ENCODE measurements around the gene UBR3.
"Not testable (repeated sequence)": the region's sequence is repeated elsewhere in the genome, so short reads cannot be mapped to it uniquely, and the experiment has no call there.

Gene UBR3

GRCh38 chr2:170095380-170095779 is 268.1 kb downstream of the UBR3 start:
- no peak for DNase-seq

- no peak for DNase-seq
Observed at GRCh38 chr2:170098626-170099312, 271.5 kb downstream of the UBR3 start.

DNA sequence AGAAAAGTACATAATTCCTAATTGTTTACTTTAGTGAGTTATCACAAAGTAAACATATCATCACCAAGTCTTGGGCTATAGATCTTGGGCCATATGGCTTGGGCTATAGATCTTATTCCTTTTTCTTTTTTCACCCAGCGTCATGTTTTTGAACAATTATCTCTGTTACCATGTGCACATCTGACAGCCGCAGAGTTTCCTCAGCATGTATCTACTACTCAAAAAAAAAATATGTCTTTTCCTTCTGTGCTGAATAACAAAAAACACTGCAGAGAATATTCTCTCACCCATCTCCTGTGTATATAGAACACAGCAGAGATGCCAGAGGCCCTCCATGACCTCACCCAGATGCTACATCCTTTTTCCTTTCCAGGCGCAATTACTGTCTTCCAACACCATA is 274.5 kb downstream of the UBR3 start:
- no peak for DNase-seq

DNA sequence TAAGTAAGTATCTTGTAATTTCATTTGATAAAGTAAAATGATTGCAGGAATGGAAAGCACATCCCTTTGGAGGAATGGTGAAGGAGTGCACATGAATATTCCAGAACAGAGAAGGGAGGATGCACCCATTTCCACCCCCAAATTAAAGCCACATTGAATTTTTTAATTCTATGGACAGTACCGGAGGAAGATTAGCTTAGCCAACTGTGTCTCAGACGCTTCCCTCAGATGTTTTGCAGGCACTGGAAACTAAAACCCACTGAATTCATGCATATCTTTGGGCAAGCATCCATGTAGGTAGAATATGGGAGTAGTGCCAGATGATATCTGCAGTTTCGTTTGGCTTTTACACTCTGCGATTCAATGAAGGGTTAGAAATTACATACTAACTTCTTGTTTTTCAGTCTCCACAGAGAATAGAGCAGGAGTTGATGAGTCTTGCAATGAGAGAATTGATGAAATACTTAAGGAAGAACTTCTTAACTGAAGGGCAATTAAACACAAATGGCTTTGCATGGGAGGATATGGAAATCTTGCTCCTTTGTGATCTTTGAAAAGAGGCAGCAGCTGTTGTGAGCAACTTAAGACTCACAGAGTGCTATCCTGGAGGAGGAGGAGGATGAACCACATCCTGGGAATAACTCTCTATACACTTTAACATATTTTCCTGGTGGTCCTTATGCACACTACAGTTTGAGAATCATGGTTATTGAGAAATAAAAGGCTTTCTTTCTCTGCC is 279.0 kb downstream of the UBR3 start:
- no peak for DNase-seq

DNA sequence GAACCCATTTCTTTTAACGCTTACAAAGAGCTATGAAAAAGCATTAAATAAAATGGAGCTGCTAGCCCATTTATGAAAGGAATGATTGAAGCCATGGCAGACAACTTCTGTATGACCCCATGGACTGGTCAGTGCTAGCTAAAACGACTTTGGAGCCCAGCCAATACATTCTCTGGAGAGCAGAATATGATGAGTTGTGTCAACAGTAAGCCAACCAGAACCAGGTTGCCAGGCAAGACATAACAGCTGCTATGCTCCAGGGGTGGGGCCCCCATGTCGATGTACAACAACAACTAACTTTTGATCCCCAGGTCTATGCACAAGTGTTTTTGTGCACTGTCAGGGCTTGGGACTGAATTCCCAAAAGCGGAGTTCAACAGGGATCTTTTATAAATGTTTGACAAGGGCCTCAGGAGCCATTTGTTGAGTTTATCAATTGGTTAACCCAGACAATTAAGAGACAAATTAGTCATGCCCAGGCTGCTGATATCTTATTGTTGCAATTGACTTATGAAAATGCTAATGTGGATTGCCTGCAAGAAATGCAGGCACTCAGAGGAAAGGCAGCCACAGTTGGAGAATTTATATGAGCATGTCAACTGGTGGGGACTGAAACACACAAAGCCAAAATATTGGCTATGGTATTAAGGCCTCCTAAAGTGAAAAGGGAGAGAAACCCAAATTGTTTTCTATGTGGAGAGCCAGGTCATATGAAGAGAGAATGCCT is 286.1 kb downstream of the UBR3 start:
- no peak for DNase-seq

GRCh38 chr2:170115501-170116229 is 288.4 kb downstream of the UBR3 start:
- DNase-seq = no peak

- DNase-seq = no peak
Observed at GRCh38 chr2:170118641-170119040, 291.4 kb downstream of the UBR3 start.

DNA sequence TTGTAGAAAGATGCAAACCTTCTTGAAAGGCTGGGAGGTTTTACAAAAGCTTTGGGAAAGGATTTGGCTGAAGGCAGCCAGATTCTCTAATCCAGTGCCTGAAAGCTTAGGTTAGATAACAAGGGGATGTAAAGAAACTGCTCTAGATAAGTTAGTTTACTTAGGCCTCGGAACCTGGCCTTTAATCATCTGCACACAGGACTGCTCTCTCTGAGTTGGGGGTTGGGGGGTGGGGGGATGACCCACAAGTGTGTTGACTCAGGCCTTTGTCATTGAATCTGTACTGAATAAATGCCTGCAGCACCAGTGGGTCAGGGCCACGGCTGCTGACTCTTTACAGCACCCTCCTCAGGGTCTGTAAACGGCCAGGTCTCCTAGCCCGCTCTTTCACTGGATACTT is 292.1 kb downstream of the UBR3 start:
- DNase-seq = not testable (repeated sequence)

- DNase-seq = no peak
Observed at GRCh38 chr2:170121689-170122088, 294.4 kb downstream of the UBR3 start.

DNA sequence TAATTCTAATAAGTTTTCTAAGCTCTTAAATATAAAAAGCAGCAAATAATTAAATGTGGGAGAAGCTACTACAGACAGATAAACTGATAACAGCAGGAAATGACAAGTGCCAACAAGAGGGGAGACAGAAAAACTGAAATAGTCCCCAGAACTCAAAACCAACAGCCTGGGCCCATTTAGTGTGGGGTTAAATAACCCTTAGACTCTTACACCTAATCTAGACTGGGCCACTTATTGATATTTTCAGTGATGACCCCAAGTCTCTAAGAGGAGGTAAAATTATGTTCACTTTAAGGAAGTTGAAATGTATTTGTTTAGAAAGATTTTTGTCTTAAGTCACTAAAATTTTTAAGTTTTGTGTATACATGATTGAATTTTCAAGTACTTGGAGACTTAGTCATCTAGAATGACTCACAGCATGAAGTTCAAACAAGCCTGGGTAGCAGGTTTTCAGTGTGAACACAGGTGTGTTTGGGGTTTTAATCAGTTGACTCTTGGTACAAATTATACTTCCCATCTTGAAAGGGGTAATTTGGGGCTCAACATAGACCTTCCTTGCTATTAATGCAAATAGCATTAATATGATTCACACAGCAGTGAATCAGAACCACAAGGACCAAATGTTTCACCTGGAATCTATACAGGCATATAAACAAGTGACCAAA is 295.8 kb downstream of the UBR3 start:
- DNase-seq = no peak

DNA sequence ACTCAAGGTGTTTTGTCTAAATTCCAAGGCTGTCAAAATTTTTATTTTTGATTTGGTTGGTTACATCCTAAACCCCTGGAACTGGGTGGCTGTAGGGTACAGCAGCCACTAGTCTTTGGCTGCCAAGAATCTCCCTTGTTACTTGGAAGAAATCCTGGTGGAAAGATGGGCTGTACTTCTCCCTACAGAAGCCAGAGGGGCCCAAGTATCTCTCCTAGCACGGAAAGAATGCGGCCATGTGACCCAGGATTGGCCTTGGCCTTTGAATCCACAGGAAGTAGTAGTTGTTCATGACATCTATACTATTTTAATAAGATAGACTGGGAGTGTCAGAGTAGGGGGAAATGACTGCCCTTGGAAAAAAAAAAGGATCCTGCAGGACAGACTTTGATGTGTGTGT is 296.3 kb downstream of the UBR3 start:
- DNase-seq = no peak

- DNase-seq = not testable (repeated sequence)
Observed at GRCh38 chr2:170126138-170126728, 299.0 kb downstream of the UBR3 start.
